ENCODE data around the gene POLD2.

GRCh38 chr7:44087911-44088838 lies 35.2 kb downstream of the POLD2 start:
- TF ChIP-seq, protein P1, sequence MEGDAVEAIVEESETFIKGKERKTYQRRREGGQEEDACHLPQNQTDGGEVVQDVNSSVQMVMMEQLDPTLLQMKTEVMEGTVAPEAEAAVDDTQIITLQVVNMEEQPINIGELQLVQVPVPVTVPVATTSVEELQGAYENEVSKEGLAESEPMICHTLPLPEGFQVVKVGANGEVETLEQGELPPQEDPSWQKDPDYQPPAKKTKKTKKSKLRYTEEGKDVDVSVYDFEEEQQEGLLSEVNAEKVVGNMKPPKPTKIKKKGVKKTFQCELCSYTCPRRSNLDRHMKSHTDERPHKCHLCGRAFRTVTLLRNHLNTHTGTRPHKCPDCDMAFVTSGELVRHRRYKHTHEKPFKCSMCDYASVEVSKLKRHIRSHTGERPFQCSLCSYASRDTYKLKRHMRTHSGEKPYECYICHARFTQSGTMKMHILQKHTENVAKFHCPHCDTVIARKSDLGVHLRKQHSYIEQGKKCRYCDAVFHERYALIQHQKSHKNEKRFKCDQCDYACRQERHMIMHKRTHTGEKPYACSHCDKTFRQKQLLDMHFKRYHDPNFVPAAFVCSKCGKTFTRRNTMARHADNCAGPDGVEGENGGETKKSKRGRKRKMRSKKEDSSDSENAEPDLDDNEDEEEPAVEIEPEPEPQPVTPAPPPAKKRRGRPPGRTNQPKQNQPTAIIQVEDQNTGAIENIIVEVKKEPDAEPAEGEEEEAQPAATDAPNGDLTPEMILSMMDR (IDR thresholded peaks at IDR 0.05; ENCODE audit: insufficient read depth, low read length, poor library complexity, severe bottlenecking): no peak
- TF ChIP-seq EZH2phosphoT487 (conservative IDR thresholded peaks at IDR 0.05; ENCODE audit: low read length): no peak

Data from SU-DHL-6 (cell line).